ENCODE measurements around the gene MITF.
"Not testable (repeated sequence)": the region's sequence is repeated elsewhere in the genome, so short reads cannot be mapped to it uniquely, and the experiment has no call there.

MITF gene

GRCh38 chr3:69879051-69879450 lies 139.8 kb downstream of the MITF start:
- DNase-seq: no peak

DNA sequence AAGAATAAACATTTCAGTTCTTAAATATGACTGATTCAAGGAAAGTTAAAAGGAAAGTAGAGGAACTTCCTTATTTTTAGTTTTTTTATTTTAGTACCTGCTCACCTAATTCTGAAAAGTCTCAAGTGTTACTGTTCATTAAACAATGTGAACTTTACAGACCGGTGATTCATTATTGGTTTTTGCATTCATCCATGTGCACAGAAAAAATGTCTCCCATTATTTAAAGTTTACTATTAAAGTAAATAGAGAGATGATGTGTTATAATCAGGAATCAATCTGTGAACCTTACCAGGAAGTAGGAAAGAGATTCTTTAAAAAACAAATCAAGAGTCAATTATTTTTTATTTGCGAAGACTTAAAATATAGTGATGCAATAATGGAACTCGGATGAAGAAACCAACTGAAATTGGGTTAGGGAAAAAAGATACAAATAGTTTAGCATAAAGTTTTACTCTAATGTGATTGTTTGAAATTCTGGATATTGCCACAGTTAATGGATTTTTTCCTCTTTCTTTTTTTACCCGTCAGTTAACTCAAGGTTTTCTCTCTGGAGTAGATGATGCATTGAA lies 140.9 kb downstream of the MITF start:
- DNase-seq: no peak

DNA sequence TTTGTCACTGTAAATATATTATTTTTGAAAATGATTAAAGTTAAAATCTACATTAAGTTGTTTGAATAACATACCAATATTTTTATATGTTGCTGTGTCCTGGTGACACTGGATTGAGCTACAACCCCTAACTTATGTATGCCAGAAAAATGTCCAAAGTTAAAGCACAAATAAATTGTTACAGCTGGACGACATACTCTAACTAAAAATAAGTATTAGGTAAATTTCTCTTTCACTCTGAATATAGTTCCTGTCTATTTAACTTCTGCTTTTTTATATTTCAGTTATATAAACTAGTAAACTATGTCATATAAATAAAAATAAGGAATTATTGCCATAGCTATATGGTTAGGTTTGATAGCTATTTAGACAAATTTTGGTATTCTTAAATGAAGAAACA lies 141.8 kb downstream of the MITF start:
- no peak for DNase-seq

GRCh38 chr3:69881756-69882428 lies 142.6 kb downstream of the MITF start:
- DNase-seq: no peak

GRCh38 chr3:69882560-69882959 lies 143.3 kb downstream of the MITF start:
- DNase-seq: no peak

DNA sequence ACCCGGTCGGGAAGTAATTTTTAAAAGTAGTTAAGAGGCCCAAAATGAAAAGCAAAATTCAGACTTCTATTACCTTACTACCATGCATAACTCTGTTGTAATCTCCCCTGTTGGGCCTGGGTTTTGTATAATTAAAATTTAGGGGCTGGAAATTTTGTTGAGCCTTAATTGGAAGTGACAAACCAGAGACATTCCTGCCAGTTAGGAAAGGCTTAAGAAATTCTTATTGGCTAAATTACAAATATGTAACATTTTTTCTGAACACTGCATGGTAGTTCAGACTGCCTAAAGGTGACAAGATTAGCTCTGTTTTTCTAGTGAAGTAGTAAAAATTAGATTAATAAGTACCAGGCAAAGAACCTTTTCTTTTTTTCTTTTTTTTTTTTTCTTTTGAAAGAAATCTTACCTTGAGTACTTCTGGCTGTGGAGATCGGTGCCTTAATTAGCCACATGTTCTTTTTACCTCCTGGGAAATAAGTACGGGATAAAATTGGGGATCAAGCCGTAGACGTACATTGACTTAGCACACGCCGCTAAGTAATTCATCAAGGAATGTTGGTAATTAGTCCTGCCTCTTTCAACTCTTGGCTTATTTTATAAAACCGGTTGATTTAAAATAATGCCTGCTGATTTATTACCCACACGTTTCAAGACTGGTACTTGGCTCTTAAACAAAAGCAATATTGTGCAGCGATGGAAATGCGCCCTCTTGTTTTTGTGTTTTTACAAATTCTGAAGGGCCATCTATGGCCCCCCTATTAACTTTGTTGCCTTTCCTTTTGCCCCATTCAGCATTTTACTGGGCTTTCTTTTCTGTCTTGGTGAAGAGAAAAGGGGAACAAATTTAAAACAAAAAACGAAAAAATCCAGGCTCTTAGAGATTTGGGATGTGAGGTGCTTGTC lies 149.0 kb downstream of the MITF start:
- no peak for DNase-seq

DNA sequence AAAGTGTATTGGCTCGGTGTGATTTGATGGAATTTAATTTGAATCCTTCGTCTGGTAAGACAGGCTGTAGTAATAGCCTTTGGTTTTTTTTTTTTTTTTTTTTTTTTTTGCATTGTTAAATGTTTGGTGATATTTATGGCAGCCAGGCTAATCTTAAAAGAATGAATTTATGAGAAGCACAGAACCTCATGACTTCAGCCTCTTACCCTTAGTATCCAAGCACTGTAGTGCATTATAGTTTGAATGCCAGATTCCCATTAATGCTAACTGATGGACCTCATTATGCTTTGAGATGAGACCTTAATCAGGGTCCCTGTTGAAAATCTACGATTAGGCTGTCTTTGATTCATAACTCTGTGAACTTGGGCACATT lies 149.7 kb downstream of the MITF start:
- DNase-seq: no peak

GRCh38 chr3:69890084-69890483 lies 150.8 kb downstream of the MITF start:
- DNase-seq: no peak

DNA sequence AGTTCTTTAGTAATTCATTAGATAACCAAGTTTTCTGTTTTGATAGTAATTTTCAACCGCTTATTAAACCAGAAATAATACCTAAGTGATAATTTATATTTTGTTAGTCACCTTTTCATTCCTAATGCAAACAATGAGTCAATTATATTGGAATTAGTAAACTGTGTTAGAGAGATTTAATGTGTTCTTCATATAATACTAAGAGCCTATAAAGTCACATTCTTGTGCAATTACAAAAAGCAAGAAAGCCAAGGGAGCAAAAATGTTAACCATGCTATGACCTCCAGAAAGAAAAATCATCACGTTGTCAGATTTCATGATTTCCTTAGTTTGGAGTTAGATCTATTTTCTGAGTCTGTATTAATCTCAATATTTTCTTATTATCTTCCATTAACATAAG lies 151.4 kb downstream of the MITF start:
- DNase-seq: no peak

DNA sequence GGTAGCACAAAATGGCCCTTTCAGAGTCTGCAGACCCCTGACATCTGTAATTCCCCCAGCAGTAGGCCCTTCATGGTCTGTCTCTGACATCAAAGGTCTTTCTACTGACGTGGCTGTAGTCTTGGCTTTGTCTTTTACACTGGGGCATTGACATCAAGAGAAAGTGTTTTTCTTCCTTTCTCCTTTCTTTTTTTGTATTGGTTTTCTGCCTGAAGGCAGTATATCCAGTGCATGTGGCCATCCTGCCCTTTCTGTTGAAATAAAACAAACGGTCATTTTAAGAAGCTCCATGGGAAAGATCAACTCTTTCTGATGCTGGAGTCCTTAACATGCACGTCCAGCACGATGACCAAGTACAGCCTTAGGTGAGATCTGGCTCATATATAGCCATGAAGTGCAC lies 153.4 kb downstream of the MITF start:
- no peak for DNase-seq

DNA sequence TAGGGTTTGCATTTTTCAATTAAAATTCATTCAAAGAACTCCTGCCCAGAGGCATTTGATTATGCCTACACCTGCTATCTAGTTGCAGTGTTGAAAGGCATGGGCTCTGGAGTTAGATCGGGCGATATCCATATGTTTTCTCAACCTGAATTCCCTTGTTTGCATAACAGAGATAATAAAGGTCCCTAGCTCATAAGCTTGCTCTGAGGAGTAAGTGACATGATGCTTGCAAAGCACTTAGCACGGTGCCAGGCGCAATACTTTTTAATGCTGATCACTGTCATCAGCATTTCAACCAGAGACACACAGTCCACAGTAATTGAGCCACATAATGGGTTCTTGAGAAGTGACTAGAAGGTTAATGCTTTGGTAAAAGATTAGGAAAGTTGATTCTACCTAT lies 154.0 kb downstream of the MITF start:
- DNase-seq: no peak

DNA sequence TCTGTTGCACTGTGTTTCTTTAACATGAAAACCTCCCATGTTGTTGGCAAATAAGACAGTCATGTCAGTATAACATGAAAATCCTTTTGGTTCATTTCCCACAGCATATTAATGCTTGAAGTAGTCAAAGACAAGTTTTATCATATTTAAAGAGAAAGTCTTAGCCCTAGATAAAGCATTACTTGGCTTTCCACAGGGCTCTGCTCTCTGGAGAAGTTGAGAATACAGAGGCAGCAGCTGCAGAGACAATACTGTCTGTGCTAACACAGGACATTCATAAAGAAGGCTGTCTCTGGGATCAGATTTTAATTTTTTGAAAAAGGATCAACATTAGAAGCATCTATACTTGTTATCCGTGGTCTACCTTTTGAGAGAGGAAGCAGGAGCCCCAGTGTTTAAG lies 156.8 kb downstream of the MITF start:
- no peak for DNase-seq

- no peak for DNase-seq
These were observed 161.1 kb downstream of the MITF start for GRCh38 chr3:69900331-69900730.

DNA sequence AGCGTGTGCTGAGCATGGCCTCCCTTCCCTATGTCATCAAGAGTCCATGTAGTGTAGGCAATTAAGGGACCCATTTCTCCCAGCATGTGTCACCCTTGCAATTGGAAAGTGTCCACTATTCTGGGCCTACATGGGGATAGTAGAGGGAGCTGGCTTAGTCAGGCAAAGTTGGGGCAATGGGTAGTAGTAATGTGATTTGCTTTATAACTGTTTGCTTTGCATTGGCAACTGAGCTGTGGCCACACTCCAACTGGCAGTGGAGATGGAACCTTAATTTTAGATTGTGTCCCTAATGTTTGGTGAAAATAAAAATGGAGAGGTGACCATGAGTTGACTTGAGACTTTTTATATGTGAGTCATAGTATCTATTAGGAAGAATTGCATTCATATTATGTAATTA lies 162.5 kb downstream of the MITF start:
- no peak for DNase-seq

GRCh38 chr3:69902386-69902785 lies 163.1 kb downstream of the MITF start:
- no peak for DNase-seq

DNA sequence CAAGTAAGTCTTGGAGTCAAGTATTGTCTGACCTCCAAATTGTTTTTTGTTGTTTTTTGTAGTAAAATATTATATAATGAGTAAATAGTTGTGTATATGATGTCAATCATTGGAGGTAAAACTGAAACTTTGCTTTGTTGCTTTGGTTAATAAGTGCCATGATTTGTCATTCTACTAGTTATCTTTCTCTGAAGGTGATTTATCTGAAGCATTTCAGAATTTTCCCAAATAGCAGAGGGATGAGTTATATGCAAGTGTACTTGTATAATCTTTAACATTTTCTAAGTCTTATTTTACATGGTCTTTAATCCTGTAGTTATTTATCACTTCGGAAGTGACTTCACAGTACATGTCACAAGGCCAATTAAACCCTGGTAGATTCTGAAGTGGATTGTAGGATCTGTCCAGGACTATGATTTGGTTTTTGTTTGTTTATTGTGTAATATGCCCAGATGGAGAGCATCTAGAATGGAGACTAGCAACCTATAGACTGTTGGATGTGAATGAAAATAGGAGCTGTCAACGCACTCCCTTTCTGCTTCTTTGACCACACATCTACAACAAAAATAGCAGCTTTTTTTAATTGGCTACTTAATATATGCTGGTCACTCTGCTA lies 167.2 kb downstream of the MITF start:
- no peak for DNase-seq

- no peak for DNase-seq
These were observed 168.3 kb downstream of the MITF start for GRCh38 chr3:69907554-69907953.

GRCh38 chr3:69909859-69910258 lies 170.6 kb downstream of the MITF start:
- not testable (repeated sequence) for DNase-seq

- DNase-seq: no peak
These were observed 174.2 kb downstream of the MITF start for GRCh38 chr3:69913422-69913821.

- no peak for DNase-seq
These were observed 175.1 kb downstream of the MITF start for GRCh38 chr3:69914395-69914794.

GRCh38 chr3:69915726-69916125 lies 176.5 kb downstream of the MITF start:
- no peak for DNase-seq

- not testable (repeated sequence) for DNase-seq
These were observed 180.7 kb downstream of the MITF start for GRCh38 chr3:69920009-69920408.

GRCh38 chr3:69921651-69922050 lies 182.4 kb downstream of the MITF start:
- no peak for DNase-seq

GRCh38 chr3:69922521-69923000 lies 183.3 kb downstream of the MITF start:
- no peak for DNase-seq

All from activated naive CD4-positive, alpha-beta T cell treated with anti-CD3 and anti-CD28 coated beads, Interleukin-2, amount 50 U/mL, for 16 hours (primary cell).